ENCODE measurements around the gene CYTH4.

- TF ChIP-seq CTCF (optimal IDR thresholded peaks at IDR 0.05 in 1 of 3, IDR thresholded peaks at IDR 0.05 in 1 of 3, conservative IDR thresholded peaks at IDR 0.05 in 1 of 3; ENCODE audit: extremely low read depth in 1 of 3, insufficient read depth in 2 of 3, low read length in 3 of 3), result no peak
- no peak for TF ChIP-seq EZH2 (IDR thresholded peaks at IDR 0.05; ENCODE audit: low read length)
Measured at GRCh38 chr22:37331034-37331428, 48.7 kb downstream of the CYTH4 start.
